OCI-LY3 (cell line): Measurements from ENCODE around the gene DTNA.

ENCODE experiments used
- EZH2phosphoT487 ChIP-seq: fragments of 200-600 bp; shearing (Covaris generic); IDR thresholded peaks from 2 replicates; pipeline ENCODE4 v1.6.1; 2018; ENCODE audit warnings: antibody characterized with exemption, mixed run types, low read depth
- TF ChIP-seq, protein P1 (sequence below): fragments of 200-600, 300-600 bp; sonication (generic); IDR thresholded peaks from 2 replicates; pipeline ENCODE4 v1.5.1; 2014; ENCODE audit warnings: antibody characterized with exemption, low read length, low read depth

DNA sequence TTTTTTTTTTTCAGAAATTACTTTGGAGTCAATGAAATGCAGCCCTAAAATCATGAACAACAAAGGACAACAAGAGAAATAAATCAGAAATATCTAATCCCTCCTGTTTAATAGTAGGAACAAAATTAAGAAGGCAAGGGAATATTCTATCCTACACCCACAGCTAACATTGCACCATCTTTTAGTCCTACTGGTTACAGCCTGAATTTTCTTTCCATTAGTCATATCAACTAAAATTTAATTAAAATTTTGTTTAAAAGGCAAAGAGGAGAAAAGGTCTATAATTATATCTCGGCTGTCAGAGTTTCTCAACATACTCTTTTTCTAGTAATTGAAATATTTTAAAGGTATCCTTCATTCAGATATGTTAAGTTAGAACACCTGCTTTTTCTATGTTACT, 61.9 kb downstream of the DTNA start:
- TF ChIP-seq, protein P1, sequence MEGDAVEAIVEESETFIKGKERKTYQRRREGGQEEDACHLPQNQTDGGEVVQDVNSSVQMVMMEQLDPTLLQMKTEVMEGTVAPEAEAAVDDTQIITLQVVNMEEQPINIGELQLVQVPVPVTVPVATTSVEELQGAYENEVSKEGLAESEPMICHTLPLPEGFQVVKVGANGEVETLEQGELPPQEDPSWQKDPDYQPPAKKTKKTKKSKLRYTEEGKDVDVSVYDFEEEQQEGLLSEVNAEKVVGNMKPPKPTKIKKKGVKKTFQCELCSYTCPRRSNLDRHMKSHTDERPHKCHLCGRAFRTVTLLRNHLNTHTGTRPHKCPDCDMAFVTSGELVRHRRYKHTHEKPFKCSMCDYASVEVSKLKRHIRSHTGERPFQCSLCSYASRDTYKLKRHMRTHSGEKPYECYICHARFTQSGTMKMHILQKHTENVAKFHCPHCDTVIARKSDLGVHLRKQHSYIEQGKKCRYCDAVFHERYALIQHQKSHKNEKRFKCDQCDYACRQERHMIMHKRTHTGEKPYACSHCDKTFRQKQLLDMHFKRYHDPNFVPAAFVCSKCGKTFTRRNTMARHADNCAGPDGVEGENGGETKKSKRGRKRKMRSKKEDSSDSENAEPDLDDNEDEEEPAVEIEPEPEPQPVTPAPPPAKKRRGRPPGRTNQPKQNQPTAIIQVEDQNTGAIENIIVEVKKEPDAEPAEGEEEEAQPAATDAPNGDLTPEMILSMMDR, result no peak
- TF ChIP-seq EZH2phosphoT487, result no peak
